ENCODE measurements around the gene IFNA16. TPM values are rescaled to one million over a fixed set of nuclear protein-coding genes. Genes with fewer than 3 reads are reported as not detected.
"Not testable (repeated sequence)": the region's sequence is repeated elsewhere in the genome, so short reads cannot be mapped to it uniquely, and the experiment has no call there.

The IFNA16 gene
- total RNA-seq, 6 experiments from 2014 or later, result not detected

DNA sequence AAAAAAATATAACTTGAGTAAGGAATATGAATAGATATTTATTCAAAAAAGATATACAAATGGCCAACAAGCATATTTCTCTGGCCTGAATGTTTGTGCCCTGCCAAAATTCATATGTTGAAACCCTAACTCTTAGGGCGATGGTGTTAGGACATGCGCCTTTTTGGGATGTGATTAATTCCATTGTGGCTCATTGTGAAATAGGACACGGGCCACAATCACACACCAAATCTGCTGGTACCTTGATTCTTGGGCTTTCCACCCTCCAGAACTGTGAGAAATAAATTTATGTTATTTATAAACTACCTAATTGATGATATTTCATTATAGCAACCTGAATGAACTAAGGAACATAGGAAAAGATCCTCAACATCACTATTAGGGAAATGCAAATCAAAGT, 45.0 kb downstream of the IFNA16 start:
- Histone ChIP-seq H3K9me3 (no peaks in the 10 kb centered on the region), H3K27ac (no peak overlapping the region), H3K27me3 (no peaks in the 10 kb centered on the region), H3K36me3 (no peaks in the 10 kb centered on the region), H3K4me1 (no peaks in the 10 kb centered on the region), H3K4me3 (no peak overlapping the region)
- ATAC-seq, result no peak
- TF ChIP-seq, protein P1, sequence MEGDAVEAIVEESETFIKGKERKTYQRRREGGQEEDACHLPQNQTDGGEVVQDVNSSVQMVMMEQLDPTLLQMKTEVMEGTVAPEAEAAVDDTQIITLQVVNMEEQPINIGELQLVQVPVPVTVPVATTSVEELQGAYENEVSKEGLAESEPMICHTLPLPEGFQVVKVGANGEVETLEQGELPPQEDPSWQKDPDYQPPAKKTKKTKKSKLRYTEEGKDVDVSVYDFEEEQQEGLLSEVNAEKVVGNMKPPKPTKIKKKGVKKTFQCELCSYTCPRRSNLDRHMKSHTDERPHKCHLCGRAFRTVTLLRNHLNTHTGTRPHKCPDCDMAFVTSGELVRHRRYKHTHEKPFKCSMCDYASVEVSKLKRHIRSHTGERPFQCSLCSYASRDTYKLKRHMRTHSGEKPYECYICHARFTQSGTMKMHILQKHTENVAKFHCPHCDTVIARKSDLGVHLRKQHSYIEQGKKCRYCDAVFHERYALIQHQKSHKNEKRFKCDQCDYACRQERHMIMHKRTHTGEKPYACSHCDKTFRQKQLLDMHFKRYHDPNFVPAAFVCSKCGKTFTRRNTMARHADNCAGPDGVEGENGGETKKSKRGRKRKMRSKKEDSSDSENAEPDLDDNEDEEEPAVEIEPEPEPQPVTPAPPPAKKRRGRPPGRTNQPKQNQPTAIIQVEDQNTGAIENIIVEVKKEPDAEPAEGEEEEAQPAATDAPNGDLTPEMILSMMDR (IDR thresholded peaks at IDR 0.05), result no peak
- no peak for TF ChIP-seq POLR2A (IDR thresholded peaks at IDR 0.05)
- no peak for DNase-seq
- intact Hi-C loops (cut with DNase I), result no loop called here
- 76% methylated on average over 3 of the region's 3 CpGs for WGBS (ENCODE audit: insufficient coverage, low coverage, low lambda C conversion rate, missing lambda C conversion rate)

DNA sequence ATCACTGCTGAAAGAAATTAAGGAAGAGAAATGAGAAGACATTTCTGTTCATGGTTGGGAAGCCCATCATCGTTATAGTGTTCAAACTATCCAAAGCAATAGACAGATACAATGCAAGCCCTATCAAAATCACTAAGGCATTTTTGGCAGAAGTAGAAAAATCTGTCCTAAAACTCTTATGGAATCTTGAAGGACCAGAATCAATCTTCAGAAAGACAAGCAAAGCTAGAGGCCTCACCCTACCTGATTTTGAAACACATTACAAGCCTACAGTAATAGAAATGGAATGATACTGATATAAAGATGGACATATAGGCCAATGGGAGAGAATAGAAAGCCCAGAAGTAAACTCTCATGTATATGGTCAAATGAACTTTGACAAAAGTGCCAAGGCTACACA, 45.8 kb downstream of the IFNA16 start:
- no peak for ATAC-seq
- 20% methylated on average over 1 of the region's 1 CpG for WGBS (ENCODE audit: insufficient coverage, low coverage, low lambda C conversion rate, missing lambda C conversion rate)
- no peaks in the 10 kb centered on the region for H3K27me3 ChIP-seq
- no peak for TF ChIP-seq POLR2A (IDR thresholded peaks at IDR 0.05)
- TF ChIP-seq, protein P1 (IDR thresholded peaks at IDR 0.05), result no peak
- no peaks in the 10 kb centered on the region for H3K36me3 ChIP-seq
- H3K9me3 ChIP-seq, result no peaks in the 10 kb centered on the region
- intact Hi-C loops (cut with DNase I), result no loop called here
- H3K4me1 ChIP-seq, result no peaks in the 10 kb centered on the region
- no peak overlapping the region for H3K4me3 ChIP-seq
- no peak for DNase-seq
- no peak overlapping the region for H3K27ac ChIP-seq

DNA sequence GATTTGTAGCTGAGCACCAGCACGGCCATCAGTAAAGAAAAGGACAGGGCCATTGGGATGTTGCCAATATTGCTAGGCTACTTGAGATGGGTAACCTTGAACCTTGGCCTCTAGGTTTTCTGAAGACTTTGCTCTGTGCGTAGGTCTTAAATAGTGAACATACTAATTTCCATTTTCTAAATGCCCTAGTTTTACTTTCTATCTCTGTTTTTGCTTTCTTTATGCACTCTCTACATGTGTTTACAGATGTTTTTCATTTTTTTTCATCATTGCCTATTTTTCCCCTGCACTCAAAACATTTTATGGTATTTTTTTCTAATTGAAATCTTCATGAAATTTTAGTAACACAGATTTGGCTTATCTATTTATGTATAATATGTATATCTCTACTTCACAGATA, 50.6 kb downstream of the IFNA16 start, which contains the start of gene IFNA21:
IFNA21 (minus strand) TSS at position 101 of the 400 bp plus-strand sequence; CDS start at position 53, 48 bp downstream.
- H3K36me3 ChIP-seq; ATAC-seq; H3K9me3 ChIP-seq; H3K4me3 ChIP-seq; H3K4me1 ChIP-seq; H3K27ac ChIP-seq; intact Hi-C loops (cut with DNase I); H3K27me3 ChIP-seq; DNase-seq: not testable (repeated sequence)
- WGBS (ENCODE audit: insufficient coverage, low coverage, low lambda C conversion rate, missing lambda C conversion rate), result 60% methylated on average over 1 of the region's 2 CpGs

Other genes starting within 250 kb of the IFNA16 start
- 1 to 10 TPM in 1 of 6 experiments, under 1 TPM in 5; 0.13 to 1.2 (median 0.54) TPM for gene HACD4, start 185.7 kb downstream of the IFNA16 start, total RNA-seq
- gene IFNB1, start 139.4 kb downstream of the IFNA16 start, total RNA-seq, result not detected
- not detected for gene IFNW1, start 75.5 kb downstream of the IFNA16 start, total RNA-seq
- gene IFNA21, start 50.7 kb downstream of the IFNA16 start, total RNA-seq, result not detected
- not detected for gene IFNA4, start 29.7 kb downstream of the IFNA16 start, total RNA-seq
- gene IFNA7, start 15.1 kb downstream of the IFNA16 start, total RNA-seq, result not detected
- not detected for gene IFNA10, start 10.2 kb downstream of the IFNA16 start, total RNA-seq
- gene IFNA17, start 10.9 kb upstream of the IFNA16 start, total RNA-seq, result not detected
- not detected for gene IFNA14, start 22.7 kb upstream of the IFNA16 start, total RNA-seq
- not detected for gene IFNA5, start 88.0 kb upstream of the IFNA16 start, total RNA-seq
- gene KLHL9, start 118.1 kb upstream of the IFNA16 start, total RNA-seq, result 10 to 100 TPM in 2 of 6 experiments, 1 to 10 TPM in 4; 5.9 to 11.7 (median 8.7) TPM
- gene IFNA6, start 133.6 kb upstream of the IFNA16 start, total RNA-seq, result not detected
- not detected for gene IFNA13, start 150.7 kb upstream of the IFNA16 start, total RNA-seq
- gene IFNA2, start 168.1 kb upstream of the IFNA16 start, total RNA-seq, result not detected
- gene IFNA8, start 191.8 kb upstream of the IFNA16 start, total RNA-seq, result not detected
- not detected for gene IFNA1, start 223.1 kb upstream of the IFNA16 start, total RNA-seq

All from right lobe of liver (tissue), 6 donors.